Measurements from ENCODE around the gene ABL1.
"Not testable (repeated sequence)": the region's sequence is repeated elsewhere in the genome, so short reads cannot be mapped to it uniquely, and the experiment has no call there.

The ABL1 gene

DNA sequence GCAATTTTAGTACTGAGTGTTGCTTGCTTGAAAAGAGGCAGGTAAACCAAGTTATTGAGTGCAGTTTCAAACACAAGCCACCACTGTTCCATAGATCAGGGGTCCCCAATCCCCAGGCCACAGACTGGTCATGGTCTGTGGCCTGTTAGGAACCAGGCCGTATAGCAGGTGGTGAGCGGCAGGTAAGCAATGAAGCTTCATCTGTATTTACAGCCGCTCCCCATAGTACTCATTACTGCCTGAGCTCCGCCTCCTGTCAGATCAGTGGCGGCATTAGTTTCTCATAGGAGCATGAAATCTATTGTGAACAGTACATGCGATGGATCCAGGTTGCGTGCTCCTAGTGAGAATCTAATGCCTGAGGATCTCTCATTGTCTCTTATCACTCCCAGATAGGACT lies 41.5 kb upstream of the ABL1 start:
- TF ChIP-seq, protein P1, sequence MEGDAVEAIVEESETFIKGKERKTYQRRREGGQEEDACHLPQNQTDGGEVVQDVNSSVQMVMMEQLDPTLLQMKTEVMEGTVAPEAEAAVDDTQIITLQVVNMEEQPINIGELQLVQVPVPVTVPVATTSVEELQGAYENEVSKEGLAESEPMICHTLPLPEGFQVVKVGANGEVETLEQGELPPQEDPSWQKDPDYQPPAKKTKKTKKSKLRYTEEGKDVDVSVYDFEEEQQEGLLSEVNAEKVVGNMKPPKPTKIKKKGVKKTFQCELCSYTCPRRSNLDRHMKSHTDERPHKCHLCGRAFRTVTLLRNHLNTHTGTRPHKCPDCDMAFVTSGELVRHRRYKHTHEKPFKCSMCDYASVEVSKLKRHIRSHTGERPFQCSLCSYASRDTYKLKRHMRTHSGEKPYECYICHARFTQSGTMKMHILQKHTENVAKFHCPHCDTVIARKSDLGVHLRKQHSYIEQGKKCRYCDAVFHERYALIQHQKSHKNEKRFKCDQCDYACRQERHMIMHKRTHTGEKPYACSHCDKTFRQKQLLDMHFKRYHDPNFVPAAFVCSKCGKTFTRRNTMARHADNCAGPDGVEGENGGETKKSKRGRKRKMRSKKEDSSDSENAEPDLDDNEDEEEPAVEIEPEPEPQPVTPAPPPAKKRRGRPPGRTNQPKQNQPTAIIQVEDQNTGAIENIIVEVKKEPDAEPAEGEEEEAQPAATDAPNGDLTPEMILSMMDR (IDR thresholded peaks at IDR 0.05; ENCODE audit: insufficient read depth, low read length, poor library complexity, severe bottlenecking) = no peak
- Histone ChIP-seq H3K4me3 (replicated peaks; ENCODE audit: low read depth, low read length) (no peak overlapping the region), H3K36me3 (ENCODE audit: control insufficient read depth, insufficient read depth, low read length) (no peaks in the 10 kb centered on the region), H3K27me3 (replicated peaks; ENCODE audit: control insufficient read depth, insufficient read depth, low read length) (no peaks in the 10 kb centered on the region)
- DNase-seq (ENCODE audit: extremely low read depth, insufficient read length) = no peak

DNA sequence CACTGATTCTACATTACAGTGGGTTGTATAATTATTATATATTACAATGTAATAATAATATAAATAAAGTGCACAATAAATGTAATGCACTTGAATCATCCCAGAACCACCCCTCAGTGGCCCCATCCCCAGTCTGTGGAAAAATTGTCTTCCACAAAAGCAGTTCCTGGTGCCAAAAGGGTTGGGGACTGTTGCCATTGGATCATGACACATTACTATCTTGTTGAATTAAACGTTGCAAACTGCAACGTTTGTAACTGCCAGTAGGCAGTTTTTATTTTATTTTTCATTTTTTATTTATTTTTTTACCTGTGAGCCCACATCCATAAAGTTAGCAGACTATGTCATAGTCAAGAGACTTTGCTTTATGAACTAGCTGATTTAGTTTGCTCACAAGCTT lies 41.0 kb upstream of the ABL1 start:
- not testable (repeated sequence) for DNase-seq (ENCODE audit: extremely low read depth, insufficient read length); H3K4me3 ChIP-seq (replicated peaks; ENCODE audit: low read depth, low read length); H3K36me3 ChIP-seq (ENCODE audit: control insufficient read depth, insufficient read depth, low read length); H3K27me3 ChIP-seq (replicated peaks; ENCODE audit: control insufficient read depth, insufficient read depth, low read length)

DNA sequence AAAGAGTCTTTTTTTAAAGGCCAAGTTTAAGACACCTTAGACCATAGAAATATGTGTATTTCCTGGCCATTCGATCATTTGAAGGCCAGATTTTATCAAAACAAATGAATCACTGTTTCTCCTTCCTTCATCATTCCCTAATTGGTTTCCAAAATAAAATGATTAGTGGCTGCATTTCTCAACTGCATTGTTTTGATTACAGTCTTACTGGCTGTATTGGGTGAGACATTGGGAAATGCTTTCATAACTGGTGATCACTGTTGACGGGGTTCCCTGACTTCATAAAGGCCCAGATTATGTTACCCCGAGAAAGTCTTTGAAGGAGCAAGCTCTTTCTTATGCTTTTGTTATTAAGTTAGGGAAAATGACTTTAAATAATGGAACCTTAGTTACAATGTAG lies 40.6 kb upstream of the ABL1 start:
- not testable (repeated sequence) for DNase-seq (ENCODE audit: extremely low read depth, insufficient read length)

DNA sequence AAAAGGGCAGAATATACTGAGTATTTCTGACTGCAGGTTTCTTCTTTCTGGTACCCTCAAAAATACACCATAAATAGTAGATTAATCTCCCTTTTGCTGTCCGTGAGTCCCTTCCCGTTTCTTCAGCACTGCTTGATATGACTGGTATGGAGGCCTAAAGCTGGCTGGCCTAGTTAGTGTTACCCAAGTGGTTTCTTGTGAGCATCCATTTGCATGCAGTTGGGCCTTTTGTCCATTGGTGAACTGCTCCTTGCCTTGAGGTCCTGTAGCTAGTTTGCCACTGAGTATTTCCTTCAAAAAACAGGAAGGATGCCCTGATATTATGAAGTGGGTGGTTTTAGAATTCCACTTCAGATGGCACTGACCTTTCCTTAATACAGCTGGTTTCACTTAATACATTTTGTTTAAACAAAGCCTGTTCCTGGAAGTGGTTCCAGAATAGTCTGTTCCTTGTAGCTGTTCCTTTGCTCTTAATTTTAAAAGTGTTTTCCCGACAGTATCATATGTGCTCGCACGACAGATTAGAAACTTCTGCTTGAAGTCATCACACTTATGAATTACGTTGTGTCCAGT lies 40.0 kb upstream of the ABL1 start:
- TF ChIP-seq, protein P1 (IDR thresholded peaks at IDR 0.05; ENCODE audit: insufficient read depth, low read length, poor library complexity, severe bottlenecking) = no peak
- H3K27me3 ChIP-seq (replicated peaks; ENCODE audit: control insufficient read depth, insufficient read depth, low read length) = no peaks in the 10 kb centered on the region
- H3K4me3 ChIP-seq (replicated peaks; ENCODE audit: low read depth, low read length) = no peak overlapping the region
- no peaks in the 10 kb centered on the region for H3K36me3 ChIP-seq (ENCODE audit: control insufficient read depth, insufficient read depth, low read length)
- DNase-seq (ENCODE audit: extremely low read depth, insufficient read length) = no peak

More for the DNA sequence above, 40.6 kb upstream of the ABL1 start:
- H3K4me3 ChIP-seq (replicated peaks; ENCODE audit: low read depth, low read length); H3K36me3 ChIP-seq (ENCODE audit: control insufficient read depth, insufficient read depth, low read length); H3K27me3 ChIP-seq (replicated peaks; ENCODE audit: control insufficient read depth, insufficient read depth, low read length): not testable (repeated sequence)

DNA sequence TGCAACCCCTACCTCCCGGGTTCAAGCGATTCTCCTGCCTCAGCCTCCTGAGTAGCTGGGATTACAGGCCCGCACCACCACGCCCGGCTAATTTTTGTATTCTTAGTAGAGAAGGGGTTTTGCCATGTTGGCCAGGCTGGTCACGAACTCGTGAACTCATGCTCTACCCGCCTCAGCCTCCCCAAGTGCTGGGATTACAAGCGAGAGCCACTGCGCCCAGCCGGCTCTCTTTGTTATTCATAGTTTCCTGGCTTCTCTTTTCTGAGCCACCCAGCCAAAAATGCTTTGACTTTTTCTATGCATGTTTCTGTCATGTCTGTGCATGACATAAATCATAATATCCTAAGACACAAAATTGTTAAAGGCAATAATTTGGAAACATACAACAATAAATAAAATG lies 31.9 kb upstream of the ABL1 start:
- not testable (repeated sequence) for H3K27me3 ChIP-seq (replicated peaks; ENCODE audit: control insufficient read depth, insufficient read depth, low read length); H3K4me3 ChIP-seq (replicated peaks; ENCODE audit: low read depth, low read length); H3K36me3 ChIP-seq (ENCODE audit: control insufficient read depth, insufficient read depth, low read length); DNase-seq (ENCODE audit: extremely low read depth, insufficient read length)

DNA sequence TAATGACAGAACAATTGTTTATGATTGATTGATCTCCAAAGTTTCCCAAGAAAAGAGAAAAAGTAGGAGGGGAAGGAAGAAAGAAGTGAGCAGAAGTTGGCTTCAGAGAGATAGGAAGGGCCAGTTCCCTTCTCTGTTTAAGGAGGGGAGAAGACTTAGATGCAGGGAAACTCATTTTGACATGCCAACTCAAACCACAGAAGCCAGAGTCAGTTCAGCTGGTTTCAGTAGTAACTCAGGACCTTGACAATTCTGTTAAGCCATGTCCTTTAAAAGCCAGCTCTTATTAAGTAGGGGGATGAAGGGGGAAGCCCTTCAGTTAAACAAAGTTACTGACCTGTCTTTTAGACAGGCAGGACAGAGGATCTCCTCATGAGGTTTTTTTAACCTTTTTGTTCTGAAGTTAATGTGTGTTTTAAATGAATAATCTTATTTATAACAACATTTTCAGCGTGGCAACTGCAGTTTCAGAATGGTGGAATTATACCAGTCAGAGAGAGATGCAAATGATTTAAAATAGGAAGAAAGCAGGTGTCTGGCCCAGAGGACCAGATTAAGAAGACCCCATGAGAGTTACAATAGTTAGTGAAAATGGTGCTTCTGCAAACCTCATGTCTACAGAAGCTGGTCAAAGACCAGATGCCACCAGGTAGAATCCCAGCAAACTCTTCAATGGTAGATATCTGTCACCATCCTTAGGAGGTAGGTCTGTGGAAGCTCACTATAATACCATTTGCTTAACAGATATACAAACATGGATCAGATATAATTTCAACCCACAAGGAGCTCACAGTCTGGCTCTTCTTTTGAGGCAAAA lies 29.3 kb upstream of the ABL1 start:
- Histone ChIP-seq H3K4me3 (replicated peaks; ENCODE audit: low read depth, low read length) (no peak overlapping the region), H3K27me3 (replicated peaks; ENCODE audit: control insufficient read depth, insufficient read depth, low read length) (no peaks in the 10 kb centered on the region), H3K36me3 (ENCODE audit: control insufficient read depth, insufficient read depth, low read length) (no peaks in the 10 kb centered on the region)
- no peak for DNase-seq (ENCODE audit: extremely low read depth, insufficient read length)
- TF ChIP-seq, protein P1 (IDR thresholded peaks at IDR 0.05; ENCODE audit: insufficient read depth, low read length, poor library complexity, severe bottlenecking) = no peak

DNA sequence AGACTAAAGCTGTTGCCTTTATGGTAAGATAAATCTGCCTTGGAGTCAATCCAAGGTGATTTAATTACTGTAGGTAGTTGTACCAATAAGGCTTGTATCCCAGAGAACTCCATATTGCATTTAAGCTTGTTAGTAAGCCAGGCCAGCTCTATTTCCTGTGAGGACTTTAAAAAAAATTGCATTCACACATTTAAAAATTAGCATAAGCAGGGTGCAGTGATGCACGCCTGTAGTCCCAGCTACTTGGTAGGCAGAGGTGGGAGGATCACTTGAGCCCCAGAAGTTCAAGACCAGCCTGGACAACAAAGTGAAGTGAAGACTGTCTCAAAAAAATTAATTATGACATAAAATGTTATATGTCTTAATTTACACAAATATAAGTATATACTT lies 28.7 kb upstream of the ABL1 start:
- TF ChIP-seq, protein P1 (IDR thresholded peaks at IDR 0.05; ENCODE audit: insufficient read depth, low read length, poor library complexity, severe bottlenecking) = no peak
- Histone ChIP-seq H3K36me3 (ENCODE audit: control insufficient read depth, insufficient read depth, low read length) (no peaks in the 10 kb centered on the region), H3K27me3 (replicated peaks; ENCODE audit: control insufficient read depth, insufficient read depth, low read length) (no peaks in the 10 kb centered on the region), H3K4me3 (replicated peaks; ENCODE audit: low read depth, low read length) (no peak overlapping the region)
- DNase-seq (ENCODE audit: extremely low read depth, insufficient read length) = no peak

Data from GM06990 (cell line).